Neural crest cell (in vitro differentiated cells): ENCODE measurements around the gene CCNY. TPM values are rescaled to one million over a fixed set of nuclear protein-coding genes. Genes with fewer than 3 reads are reported as not detected.
"Not testable (repeated sequence)": the region's sequence is repeated elsewhere in the genome, so short reads cannot be mapped to it uniquely, and the experiment has no call there.

Experiments
- DNase-seq: peaks from one replicate; pipeline ENCODE4 v3.0.0; 2021; ENCODE audit warnings: low read depth, mixed read lengths, low spot score
- H3K27ac Mint-ChIP-seq: one replicate; pipeline ENCODE4 v1.8.0; 2021; ENCODE audit warnings: mild to moderate bottlenecking, mixed read lengths; ENCODE audit not compliant: unreplicated experiment
- H3K27me3 Mint-ChIP-seq: 2 replicates; pipeline ENCODE4 v1.8.0; 2021; ENCODE audit warnings: low read depth, mild to moderate bottlenecking, mixed read lengths
- H3K36me3 Mint-ChIP-seq: 2 replicates; pipeline ENCODE4 v1.8.0; 2021; ENCODE audit warnings: low read depth, mild to moderate bottlenecking, mixed read lengths
- H3K4me1 Mint-ChIP-seq: 2 replicates; pipeline ENCODE4 v1.8.0; 2021; ENCODE audit warnings: mixed read lengths
- H3K4me3 Mint-ChIP-seq: one replicate; pipeline ENCODE4 v1.8.0; 2021; ENCODE audit warnings: mild to moderate bottlenecking, mixed read lengths
- H3K9me3 Mint-ChIP-seq: 2 replicates; pipeline ENCODE4 v1.8.0; 2021; ENCODE audit warnings: mixed read lengths
- CTCF ChIP-seq: fragments of 200-600 bp; sonication (generic); conservative IDR thresholded peaks from 2 replicates; pipeline ENCODE4 v1.5.0; 2021; ENCODE audit warnings: antibody characterized with exemption, mild to moderate bottlenecking
- total RNA-seq: library from RNA; stranded (reverse); gene quantifications from 2 replicates; pipeline ENCODE4 v1.2.1, GENCODE V29; 2021

Gene CCNY
- total RNA-seq, 1 donor from 2014 or later, result 57.0 TPM

DNA sequence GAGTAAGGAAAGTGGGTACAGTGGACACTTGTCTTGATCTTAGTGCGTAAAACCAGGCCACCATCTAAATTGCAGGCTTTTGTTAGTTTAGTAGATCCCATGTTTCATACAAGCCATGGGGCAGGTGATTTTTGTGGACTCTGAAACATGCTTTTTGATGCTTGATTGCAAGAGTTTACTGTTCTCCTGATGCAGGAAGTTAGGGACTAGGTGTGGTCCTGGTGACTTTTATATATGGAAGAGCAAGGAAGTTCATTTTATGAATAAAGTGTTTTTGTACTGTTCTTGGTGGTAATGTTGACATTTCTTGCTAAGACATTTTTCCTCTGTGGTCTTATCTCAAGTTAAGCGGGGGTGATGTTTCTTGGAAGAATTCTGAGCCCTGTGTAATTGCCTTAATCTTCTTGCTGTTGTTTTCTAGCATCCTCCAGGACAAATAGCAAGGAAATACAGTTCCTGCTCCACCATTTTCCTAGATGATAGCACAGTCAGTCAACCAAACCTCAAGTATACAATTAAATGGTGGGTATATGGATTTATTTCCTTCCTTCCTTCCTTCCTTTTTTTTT, 179.9 kb downstream of the CCNY start:
- Mint-ChIP-seq H3K27me3 (no peaks in the 10 kb centered on the region), H3K4me3 (no peak overlapping the region), H3K4me1 (peaks cover 4% of the 10 kb centered on the region), H3K27ac (no peak overlapping the region), H3K36me3 (peaks cover 1% of the 10 kb centered on the region), H3K9me3 (no peaks in the 10 kb centered on the region)
- DNase-seq, result no peak
- no peak for TF ChIP-seq CTCF

GRCh38 chr10:35517431-35518181, 181.3 kb downstream of the CCNY start:
- H3K36me3 Mint-ChIP-seq, result peaks cover 3% of the 10 kb centered on the region
- H3K4me1 Mint-ChIP-seq, result peaks cover 4% of the 10 kb centered on the region
- no peaks in the 10 kb centered on the region for H3K27me3 Mint-ChIP-seq
- no peak overlapping the region for H3K4me3 Mint-ChIP-seq
- DNase-seq, result no peak
- no peak overlapping the region for H3K27ac Mint-ChIP-seq
- no peaks in the 10 kb centered on the region for H3K9me3 Mint-ChIP-seq
- no peak for TF ChIP-seq CTCF

- not testable (repeated sequence) for H3K27me3 Mint-ChIP-seq, H3K4me1 Mint-ChIP-seq, H3K9me3 Mint-ChIP-seq, H3K27ac Mint-ChIP-seq, H3K36me3 Mint-ChIP-seq, DNase-seq, H3K4me3 Mint-ChIP-seq
Measured at GRCh38 chr10:35518187-35518586, 181.9 kb downstream of the CCNY start.

DNA sequence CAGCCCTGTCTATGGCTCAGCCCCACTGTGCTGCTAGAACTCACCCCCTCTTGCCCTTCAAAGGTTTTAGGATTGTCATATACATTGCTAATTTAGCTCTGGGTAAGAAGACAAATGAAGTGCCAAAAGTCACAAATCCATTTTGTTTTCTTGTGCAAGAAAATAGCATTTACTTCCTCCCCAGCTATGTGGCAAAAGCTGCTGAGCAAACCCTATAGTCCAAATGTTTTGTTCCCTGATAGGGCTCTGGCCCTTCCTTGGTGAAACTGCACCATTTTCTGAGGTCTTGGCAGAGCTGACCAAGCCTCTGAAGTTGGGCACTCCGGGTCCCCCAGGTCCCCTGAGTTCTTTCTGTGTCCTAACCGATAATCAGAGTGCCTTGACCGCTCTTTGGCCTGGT, 184.7 kb downstream of the CCNY start:
- DNase-seq, result no peak
- H3K36me3 Mint-ChIP-seq, result peaks cover 3% of the 10 kb centered on the region
- no peak overlapping the region for H3K27ac Mint-ChIP-seq
- H3K4me3 Mint-ChIP-seq, result no peak overlapping the region
- peaks cover 4% of the 10 kb centered on the region for H3K4me1 Mint-ChIP-seq
- no peaks in the 10 kb centered on the region for H3K27me3 Mint-ChIP-seq
- TF ChIP-seq CTCF, result no peak
- no peaks in the 10 kb centered on the region for H3K9me3 Mint-ChIP-seq

DNA sequence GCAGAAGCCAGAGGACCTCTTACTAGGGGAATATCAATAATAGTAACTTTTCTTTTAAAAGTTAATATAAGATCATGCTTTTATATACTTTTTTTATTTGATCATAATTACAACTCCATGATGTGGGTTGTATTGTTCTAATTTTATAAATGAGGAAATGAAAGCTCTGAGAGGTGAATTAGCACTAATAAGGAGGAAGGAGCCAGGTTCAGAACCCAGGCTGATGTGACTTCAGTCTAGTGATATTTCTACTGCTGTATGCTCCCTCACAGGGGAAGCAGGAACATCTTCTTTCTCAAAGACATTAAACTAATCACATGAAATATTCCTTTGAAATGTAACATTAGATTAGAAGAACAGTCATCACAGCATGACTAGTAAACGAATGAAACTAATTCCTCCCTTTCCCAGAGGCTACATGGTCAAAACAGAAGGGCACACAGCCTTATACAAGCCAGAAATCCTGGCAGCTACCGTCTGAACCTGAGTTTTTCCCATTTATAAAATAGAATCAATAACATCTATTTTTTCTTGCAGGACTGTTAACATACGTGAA, 187.4 kb downstream of the CCNY start:
- H3K27ac Mint-ChIP-seq, result peak overlapping the region; percentile 75
- DNase-seq, result no peak
- no peaks in the 10 kb centered on the region for H3K27me3 Mint-ChIP-seq
- peaks cover 3% of the 10 kb centered on the region for H3K36me3 Mint-ChIP-seq
- H3K4me1 Mint-ChIP-seq, result peaks cover 4% of the 10 kb centered on the region
- H3K4me3 Mint-ChIP-seq, result no peak overlapping the region
- no peaks in the 10 kb centered on the region for H3K9me3 Mint-ChIP-seq
- no peak for TF ChIP-seq CTCF

DNA sequence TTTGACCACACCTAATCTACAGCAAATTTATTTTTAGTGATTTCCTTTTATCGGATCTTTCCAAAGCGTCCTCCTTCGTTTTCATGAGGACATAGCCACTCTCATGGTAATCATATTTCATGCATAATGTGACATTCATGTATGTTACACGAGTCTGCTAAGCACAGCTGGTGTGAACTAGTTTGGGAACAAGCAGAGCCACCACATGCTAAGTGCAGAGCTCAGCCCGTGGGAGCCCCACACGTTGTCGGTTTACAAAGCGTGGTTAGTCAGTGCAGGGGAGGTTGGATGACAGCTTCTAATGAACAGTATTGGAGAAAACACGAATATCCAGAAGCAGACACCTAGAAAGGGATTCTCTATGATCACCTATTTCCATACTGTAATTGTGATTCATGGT, 190.4 kb downstream of the CCNY start:
- Mint-ChIP-seq H3K9me3 (no peaks in the 10 kb centered on the region), H3K36me3 (peaks cover 14% of the 10 kb centered on the region), H3K27ac (no peak overlapping the region), H3K4me3 (no peak overlapping the region), H3K4me1 (peaks cover 15% of the 10 kb centered on the region), H3K27me3 (no peaks in the 10 kb centered on the region)
- no peak for DNase-seq
- no peak for TF ChIP-seq CTCF
